ENCODE measurements around the gene BPIFB6.

Gene BPIFB6

DNA sequence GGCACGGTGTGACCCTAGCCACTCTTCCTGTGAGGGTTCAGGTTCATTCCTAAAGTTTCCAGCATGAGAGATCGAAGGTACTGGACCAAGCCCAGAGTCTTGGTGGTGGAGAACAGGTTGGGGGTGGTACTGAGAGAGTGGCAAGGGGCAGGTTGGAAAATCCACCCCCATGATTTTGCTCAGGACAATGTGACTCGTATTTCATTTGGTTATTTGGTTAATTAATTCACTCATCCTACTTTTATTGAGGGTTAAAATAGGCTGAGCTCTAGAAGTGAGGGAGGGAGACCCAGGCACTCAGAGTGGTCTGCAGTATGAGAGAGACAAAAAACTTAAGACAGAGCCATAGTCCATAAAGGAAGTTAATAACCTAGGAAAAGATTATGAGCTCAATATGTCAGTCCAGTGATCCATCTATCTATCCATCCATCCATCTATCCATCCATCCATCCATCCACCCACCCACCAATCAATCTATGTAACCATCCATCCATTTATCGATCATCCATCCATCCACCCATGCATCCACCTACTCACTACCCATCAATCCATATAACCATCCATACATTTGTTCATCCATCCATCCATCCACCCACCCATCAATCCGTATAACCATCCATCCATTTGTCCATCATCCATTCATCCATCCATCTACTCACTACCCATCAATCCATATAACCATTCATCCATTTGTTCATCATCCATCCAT lies 6.7 kb upstream of the BPIFB6 start:
- TF ChIP-seq, protein P1, sequence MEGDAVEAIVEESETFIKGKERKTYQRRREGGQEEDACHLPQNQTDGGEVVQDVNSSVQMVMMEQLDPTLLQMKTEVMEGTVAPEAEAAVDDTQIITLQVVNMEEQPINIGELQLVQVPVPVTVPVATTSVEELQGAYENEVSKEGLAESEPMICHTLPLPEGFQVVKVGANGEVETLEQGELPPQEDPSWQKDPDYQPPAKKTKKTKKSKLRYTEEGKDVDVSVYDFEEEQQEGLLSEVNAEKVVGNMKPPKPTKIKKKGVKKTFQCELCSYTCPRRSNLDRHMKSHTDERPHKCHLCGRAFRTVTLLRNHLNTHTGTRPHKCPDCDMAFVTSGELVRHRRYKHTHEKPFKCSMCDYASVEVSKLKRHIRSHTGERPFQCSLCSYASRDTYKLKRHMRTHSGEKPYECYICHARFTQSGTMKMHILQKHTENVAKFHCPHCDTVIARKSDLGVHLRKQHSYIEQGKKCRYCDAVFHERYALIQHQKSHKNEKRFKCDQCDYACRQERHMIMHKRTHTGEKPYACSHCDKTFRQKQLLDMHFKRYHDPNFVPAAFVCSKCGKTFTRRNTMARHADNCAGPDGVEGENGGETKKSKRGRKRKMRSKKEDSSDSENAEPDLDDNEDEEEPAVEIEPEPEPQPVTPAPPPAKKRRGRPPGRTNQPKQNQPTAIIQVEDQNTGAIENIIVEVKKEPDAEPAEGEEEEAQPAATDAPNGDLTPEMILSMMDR (conservative IDR thresholded peaks at IDR 0.05; ENCODE audit: low read depth), result no peak
- H3K27ac ChIP-seq, result no peak overlapping the region
- ChIA-PET CTCF (no interaction called here), POLR2A (ENCODE audit: low non-redundant PET) (no interaction called here)
- no peak for DNase-seq (ENCODE audit: low spot score)

DNA sequence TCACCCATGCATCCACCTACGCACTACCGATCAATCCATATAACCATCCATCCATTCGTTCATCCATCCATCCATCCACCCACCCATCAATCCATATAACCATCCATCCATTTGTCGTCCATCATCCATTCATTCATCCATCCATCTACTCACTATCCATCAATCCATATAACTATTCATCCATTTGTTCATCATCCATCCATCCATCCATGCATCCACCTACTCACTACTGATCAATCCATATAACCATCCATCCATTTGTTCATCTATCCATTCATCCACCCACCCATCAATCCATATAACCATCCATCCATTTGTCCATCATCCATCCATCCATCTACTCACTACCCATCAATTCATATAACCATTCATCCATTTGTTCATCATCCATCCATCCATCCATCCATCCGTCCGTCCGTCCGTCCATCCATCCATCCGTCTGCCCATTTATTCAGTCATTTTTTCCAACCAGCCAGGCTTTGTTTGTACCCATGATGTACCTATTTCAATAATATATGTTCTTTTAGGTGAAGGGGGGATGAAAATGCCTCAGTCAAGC lies 6.1 kb upstream of the BPIFB6 start:
- TF ChIP-seq, protein P1 (conservative IDR thresholded peaks at IDR 0.05; ENCODE audit: low read depth), result no peak
- H3K27ac ChIP-seq, result no peak overlapping the region
- no peak for DNase-seq (ENCODE audit: low spot score)
- ChIA-PET POLR2A (ENCODE audit: low non-redundant PET) (no interaction called here), CTCF (no interaction called here)

DNA sequence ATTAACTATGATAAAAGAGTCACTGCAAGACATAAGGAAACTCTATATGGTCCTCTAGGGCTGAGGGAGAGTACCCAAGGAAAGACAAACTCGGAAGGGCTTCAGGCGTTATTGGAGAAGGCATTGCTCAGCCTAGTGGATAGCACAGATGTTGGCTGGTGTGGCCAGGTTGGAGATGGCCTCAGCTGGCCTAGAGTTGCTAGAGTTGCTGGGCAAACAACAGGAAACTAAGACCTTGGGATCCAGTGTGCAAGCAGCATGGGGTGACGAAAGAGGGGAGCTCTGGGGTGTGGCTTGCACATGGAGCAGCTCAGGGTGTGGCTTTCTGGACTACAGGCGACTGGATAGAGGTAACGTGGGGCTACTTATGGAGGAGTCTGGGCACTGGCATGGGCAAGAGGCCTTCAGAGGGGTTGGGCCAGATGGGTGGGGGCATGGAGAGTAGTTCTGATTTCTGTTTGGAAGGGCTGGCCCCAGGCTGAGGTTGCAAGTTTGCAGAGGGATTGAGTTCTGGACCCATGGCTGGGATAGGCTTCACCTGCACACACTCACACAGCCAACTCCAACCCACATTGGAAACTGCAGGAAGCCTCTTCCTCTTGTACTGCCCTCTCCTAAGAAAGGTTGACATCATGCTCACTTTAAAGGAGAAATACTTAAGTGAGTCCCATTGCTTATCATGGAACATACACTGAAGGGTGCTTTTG lies 5.2 kb upstream of the BPIFB6 start:
- CTCF ChIA-PET, result interaction anchor here (1.1 kb wide), 1 partner anchor 265 kb away, joined by 5 read pairs; no protein-coding TSS in a partner anchor
- TF ChIP-seq, protein P1 (conservative IDR thresholded peaks at IDR 0.05; ENCODE audit: low read depth), result no peak
- POLR2A ChIA-PET (ENCODE audit: low non-redundant PET), result no interaction called here
- no peak for DNase-seq (ENCODE audit: low spot score)
- no peak overlapping the region for H3K27ac ChIP-seq

DNA sequence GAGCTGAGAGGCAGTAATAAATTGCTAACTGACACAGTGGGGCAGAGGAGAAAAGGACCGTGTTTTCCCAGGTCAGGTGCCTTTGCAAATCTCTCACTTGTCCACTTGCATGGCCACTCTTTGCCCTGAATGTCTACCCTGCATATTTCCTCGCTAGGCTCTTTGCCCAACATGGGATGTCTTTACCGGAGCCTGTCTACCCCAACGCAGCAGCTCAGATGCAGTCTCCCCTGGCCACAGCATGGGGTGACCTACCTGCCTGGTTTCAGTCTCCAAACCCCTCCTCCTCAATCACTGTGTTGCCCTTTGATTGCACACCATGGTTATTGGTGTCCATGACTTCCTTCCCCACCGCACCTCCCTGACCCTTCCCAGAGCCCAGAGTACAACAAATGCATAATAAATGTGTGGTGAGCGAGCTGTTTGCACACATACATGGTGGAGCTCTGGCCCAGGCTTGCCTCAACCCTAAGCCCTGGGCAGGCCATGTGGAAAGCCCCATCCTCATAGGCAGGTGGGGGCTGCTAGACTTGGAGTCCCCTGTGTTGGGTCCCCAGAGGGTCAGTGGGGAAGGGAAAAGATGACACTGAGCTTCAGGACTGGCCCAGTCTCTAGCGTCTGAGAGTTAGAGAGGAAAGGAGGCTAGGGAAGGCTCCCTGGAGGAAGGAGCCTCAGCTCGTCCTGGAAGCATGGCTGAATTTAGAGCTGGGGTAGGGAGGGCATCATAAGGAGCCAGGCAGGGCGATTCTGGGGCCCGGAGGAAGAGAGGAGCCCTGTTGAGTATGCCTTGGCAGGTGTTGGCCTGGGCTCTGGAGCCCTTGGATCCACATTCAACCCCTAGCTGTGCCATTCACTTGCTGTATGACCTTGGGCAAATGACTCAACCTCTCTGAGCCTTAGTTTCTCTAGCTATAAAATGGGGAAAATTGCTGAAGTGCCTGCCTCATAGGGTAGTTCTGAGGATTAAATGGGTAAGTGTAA lies 4.4 kb upstream of the BPIFB6 start:
- ChIA-PET CTCF (interaction anchor here (0.8 to 1.1 kb wide), 2 partner anchors 12 to 264 kb away, joined by 4 to 5 read pairs; no protein-coding TSS in a partner anchor), POLR2A (ENCODE audit: low non-redundant PET) (no interaction called here)
- TF ChIP-seq, protein P1 (conservative IDR thresholded peaks at IDR 0.05; ENCODE audit: low read depth), result no peak
- DNase-seq (ENCODE audit: low spot score), result no peak
- no peak overlapping the region for H3K27ac ChIP-seq

DNA sequence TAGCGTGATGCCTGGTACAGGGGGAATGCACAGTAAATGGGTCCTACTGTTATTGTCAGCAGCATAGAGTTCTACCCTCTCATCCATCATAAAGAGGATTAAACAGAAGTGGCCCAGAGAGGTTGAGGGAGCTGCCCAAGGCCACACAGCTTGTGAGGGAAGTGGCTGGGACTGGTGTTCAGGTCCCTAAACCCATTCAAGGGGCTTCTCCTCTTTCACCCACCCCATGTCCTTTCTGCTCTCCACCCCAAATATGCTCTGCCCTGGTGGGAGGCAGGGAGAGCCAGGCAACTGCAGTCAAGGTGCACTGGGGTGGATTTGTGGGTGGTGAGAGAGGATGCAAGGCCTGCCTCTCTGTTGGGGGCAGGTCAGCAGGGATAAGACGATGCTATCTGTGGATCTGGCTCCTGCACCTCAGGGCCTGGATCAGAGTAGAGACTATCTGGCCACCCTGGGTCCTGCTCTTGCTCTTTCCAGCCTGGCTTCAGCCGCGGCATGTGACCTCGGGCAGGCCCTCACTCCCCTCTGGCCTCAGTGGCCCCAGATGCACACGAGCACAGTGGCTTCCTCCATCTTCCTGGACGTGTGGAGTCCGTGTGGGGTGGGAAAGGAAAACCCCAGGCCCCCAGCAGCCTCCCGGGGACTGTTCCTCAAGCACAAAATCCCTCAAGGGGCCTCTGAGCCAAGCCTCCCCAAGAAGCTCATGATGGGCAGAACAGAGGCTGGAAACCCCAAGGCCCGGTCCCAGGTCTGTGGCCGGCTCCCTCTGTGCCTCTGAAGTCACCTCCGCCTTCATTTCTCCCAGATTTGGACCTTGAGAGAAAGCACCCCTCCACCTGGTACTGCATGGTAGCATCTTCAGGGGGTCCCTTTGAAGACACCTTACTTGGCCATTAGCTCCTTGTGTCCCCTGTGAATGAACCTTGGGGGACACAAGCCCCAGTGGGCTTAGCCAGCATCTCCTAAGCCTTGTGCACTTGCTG lies 3.4 kb upstream of the BPIFB6 start:
- TF ChIP-seq, protein P1 (conservative IDR thresholded peaks at IDR 0.05; ENCODE audit: low read depth), result no peak
- POLR2A ChIA-PET (ENCODE audit: low non-redundant PET), result no interaction called here
- no peak for DNase-seq (ENCODE audit: low spot score)
- CTCF ChIA-PET, result interaction anchor here (0.6 to 1.1 kb wide), 3 partner anchors 13 to 263 kb away, joined by 3 to 5 read pairs (median 4); no protein-coding TSS in a partner anchor
- no peak overlapping the region for H3K27ac ChIP-seq

Measured in RWPE1 (cell line).